K562 (cell line): Measurements from ENCODE around the gene G6PD. TPM values are rescaled to one million over a fixed set of nuclear protein-coding genes. Genes with fewer than 3 reads are reported as not detected.

Experiments used
- AFF1 ChIP-seq, 2 experiments: fragments of 450-650 bp; IDR thresholded peaks; 2 replicates each; pipeline ENCODE4 v1.6.1; 2018; ENCODE audit warnings: mild to moderate bottlenecking in 2 of 2, low read depth in 1 of 2; ENCODE audit not compliant: partially characterized antibody in 2 of 2
- ATF3 ChIP-seq, 2 experiments: fragments of 450-650 bp in 1 of 2; sonication (generic) in 1 of 2; formaldehyde crosslinking in 1 of 2; IDR thresholded peaks in 1 of 2; conservative IDR thresholded peaks in 1 of 2; 2 replicates each; pipeline versions ENCODE4 v1.6.1 to v1.8.1; 2016 to 2023; ENCODE audit warnings: mild to moderate bottlenecking in 2 of 2, moderate library complexity in 2 of 2, inconsistent platforms in 1 of 2, missing genetic modification reagents in 1 of 2
- CAMTA2 ChIP-seq: fragments of 250-450 bp; sonication (Bioruptor Pico); conservative IDR thresholded peaks from 2 replicates; pipeline ENCODE4 v1.5.1; 2022
- CREM ChIP-seq: IDR thresholded peaks from 2 replicates; pipeline ENCODE4 v1.6.1; 2014; ENCODE audit warnings: antibody characterized with exemption, low read depth
- ELF4 ChIP-seq: fragments of 450-650 bp; formaldehyde crosslinking; IDR thresholded peaks from 2 replicates; pipeline ENCODE4 v1.4.0; 2022; ENCODE audit warnings: missing genetic modification characterization
- IRF9 ChIP-seq: fragments of 450-650 bp; IDR thresholded peaks from 2 replicates; pipeline ENCODE4 v1.6.1; 2016; ENCODE audit warnings: missing biosample characterization, missing genetic modification characterization
- L3MBTL2 ChIP-seq: fragments of 450-650 bp; IDR thresholded peaks from 2 replicates; pipeline ENCODE4 v1.6.1; 2016; ENCODE audit warnings: mild to moderate bottlenecking, moderate library complexity
- MAFF ChIP-seq: IDR thresholded peaks from 2 replicates; pipeline ENCODE4 v1.6.1; 2012; ENCODE audit warnings: low read length, improper control_type of control experiment
- MYNN ChIP-seq, 2 experiments: sonication (generic); formaldehyde crosslinking in 1 of 2; IDR thresholded peaks; 2 replicates each; pipeline versions ENCODE4 v1.5.0 to v1.6.1; 2016 to 2020; ENCODE audit warnings: antibody characterized with exemption in 1 of 2, missing genetic modification reagents in 1 of 2
- NR2C1 ChIP-seq, 2 experiments: fragments of 450-650 bp; IDR thresholded peaks; 2 replicates each; pipeline ENCODE4 v1.6.1; 2017; ENCODE audit warnings: mild to moderate bottlenecking in 2 of 2, antibody characterized with exemption in 1 of 2, inconsistent platforms in 1 of 2, missing compliant biosample characterization in 1 of 2, missing genetic modification characterization in 1 of 2
- NR2C2 ChIP-seq, 2 experiments: fragments of 200-800 bp in 1 of 2; sonication (Bioruptor generic) in 1 of 2; sonication (generic) in 1 of 2; formaldehyde crosslinking in 1 of 2; IDR thresholded peaks; 2 replicates each; pipeline versions ENCODE4 v1.6.1 to v1.8.0; 2016 to 2022; ENCODE audit warnings: mild to moderate bottlenecking in 1 of 2, missing compliant biosample characterization in 1 of 2, missing genetic modification characterization in 1 of 2, missing genetic modification reagents in 1 of 2
- RBFOX2 ChIP-seq: fragments of 200-400 bp; formaldehyde crosslinking; IDR thresholded peaks from 2 replicates; pipeline ENCODE4 v1.6.1; 2017; ENCODE audit warnings: low read depth, mild to moderate bottlenecking, low read length, moderate library complexity
- RFX1 ChIP-seq: fragments of 450-650 bp; IDR thresholded peaks from 2 replicates; pipeline ENCODE4 v1.6.1; 2016; ENCODE audit warnings: mild to moderate bottlenecking, moderate library complexity
- SMARCA4 ChIP-seq: fragments of 450-650 bp; IDR thresholded peaks from 2 replicates; pipeline ENCODE4 v1.6.1; 2016
- SRSF3 ChIP-seq: fragments of 200-400 bp; formaldehyde crosslinking; IDR thresholded peaks from 2 replicates; pipeline ENCODE4 v1.6.1; 2016; ENCODE audit warnings: mild to moderate bottlenecking, low read length, moderate library complexity; ENCODE audit not compliant: insufficient read depth
- STAG1 ChIP-seq: sonication (generic); formaldehyde crosslinking; IDR thresholded peaks from 2 replicates; pipeline ENCODE4 v1.5.0; 2020; ENCODE audit warnings: missing genetic modification reagents, borderline replicate concordance
- TOE1 ChIP-seq, 2 experiments: fragments of 450-650 bp in 1 of 2; sonication (generic) in 1 of 2; formaldehyde crosslinking in 1 of 2; IDR thresholded peaks; 2 replicates each; pipeline versions ENCODE4 v1.7.1 to v1.8.0; 2016 to 2022; ENCODE audit warnings: borderline replicate concordance in 2 of 2, mild to moderate bottlenecking in 2 of 2, antibody characterized with exemption in 1 of 2, inconsistent platforms in 1 of 2, low read depth in 1 of 2, missing genetic modification reagents in 1 of 2, moderate library complexity in 1 of 2
- ZC3H11A ChIP-seq: IDR thresholded peaks from 2 replicates; pipeline ENCODE4 v1.6.1; 2012; ENCODE audit warnings: low read depth, low read length, improper control_type of control experiment
- ZNF175 ChIP-seq: fragments of 200-800 bp; sonication (Bioruptor generic); IDR thresholded peaks from 2 replicates; pipeline ENCODE4 v1.6.1; 2016; ENCODE audit warnings: low read depth, mild to moderate bottlenecking, missing genetic modification characterization, missing compliant biosample characterization
- ZNF316 ChIP-seq: fragments of 450-650 bp; IDR thresholded peaks from 2 replicates; pipeline ENCODE4 v1.6.1; 2016
- polyA plus RNA-seq, 8 experiments: library from polyadenylated mRNA; depleted of rRNA in 4 of 8; stranded (reverse) in 5 of 8; unstranded in 3 of 8; fragments of >200 nt; fragmentation: Nextera tagmentation in 2 of 8; fragmentation: Illumina TruSeq in 1 of 8; extraction: Ambion mirVana in 2 of 8; extraction: Trizol in 1 of 8; gene quantifications; 2 replicates each; pipeline versions ENCODE4 v1.2.1 to v1.2.3, GENCODE V29; 2011 to 2014; ENCODE audit warnings: inconsistent platforms in 1 of 8, missing spikeins in 1 of 8
- total RNA-seq, 7 experiments: library from RNA; depleted of rRNA in 6 of 7; stranded (reverse); fragments of >200 nt in 6 of 7; fragmentation: Illumina TruSeq in 2 of 7; extraction: Trizol in 2 of 7; gene quantifications; 2 replicates each; pipeline versions ENCODE4 v1.2.1 to v1.2.3, GENCODE V29; 2011 to 2021; ENCODE audit warnings: low replicate concordance in 1 of 7

Gene G6PD
- total and polyA plus RNA-seq, 9 of the 15 experiments (the other 6 are each of a cell fraction or from before 2014, with no cell fraction given) = 2.9 to 222 (median 66.4) TPM

GRCh38 chrX:154541896-154542722 lies 4.5 kb downstream of the G6PD start (continued):
- TF ChIP-seq NR2C2 (CRISPR knock-in tag; IDR thresholded peaks at IDR 0.05) (no peak), NR2C2 (tag; IDR thresholded peaks at IDR 0.05) (peak; percentile 87), ATF3 (IDR thresholded peaks at IDR 0.05) (peak; percentile 96), ATF3 (CRISPR knock-in tag; conservative IDR thresholded peaks at IDR 0.05) (peak; percentile 82; the same call in 1 of the 2 replicates), SMARCA4 (peak; percentile 94), CAMTA2 (CRISPR knock-in tag) (no peak), SRSF3 (no peak), ZNF316 (peak; percentile 98), CREM (peak; percentile 80), IRF9 (tag) (no peak), STAG1 (CRISPR knock-in tag) (no peak), AFF1 (IDR thresholded peaks at IDR 0.05; ENCODE audit: low read depth in 1 of 2, partially characterized antibody in 2 of 2) (peak in 1 of 2 experiments; percentile 15), TOE1 (IDR thresholded peaks at IDR 0.05; ENCODE audit: borderline replicate concordance) (0 out of 2 replicates have a peak, but pooled peaks have one; percentile 22), TOE1 (CRISPR knock-in tag; IDR thresholded peaks at IDR 0.05; ENCODE audit: borderline replicate concordance, low read depth) (no peak), L3MBTL2 (no peak; the same call in 1 of the 2 replicates), ELF4 (CRISPR knock-in tag) (peak; percentile 46; the same call in 1 of the 2 replicates), MYNN (IDR thresholded peaks at IDR 0.05) (peak; percentile 91), MYNN (CRISPR knock-in tag; IDR thresholded peaks at IDR 0.05) (no peak), RBFOX2 (peak; percentile 70), MAFF (peak; percentile 96), NR2C1 (IDR thresholded peaks at IDR 0.05) (no peak), NR2C1 (tag; IDR thresholded peaks at IDR 0.05) (peak; percentile 42), ZC3H11A (no peak), RFX1 (no peak), ZNF175 (CRISPR knock-in tag) (peak; percentile 49; the same call in 1 of the 2 replicates)
